H9 (cell line): Measurements from ENCODE around the gene SSH3. TPM values are rescaled to one million over a fixed set of nuclear protein-coding genes. Genes with fewer than 3 reads are reported as not detected.

Experiments used
- DNase-seq: peaks from one replicate; pipeline ENCODE4 v3.0.0-alpha.2; 2017
- H2AFZ ChIP-seq: one replicate; pipeline ENCODE4 v1.6.1; 2013; ENCODE audit warnings: mild to moderate bottlenecking, low read length, control low read depth, moderate library complexity
- H2AK5ac ChIP-seq: 2 replicates; pipeline ENCODE4 v1.6.1; 2013; ENCODE audit warnings: low read length, control low read depth, mixed read lengths; ENCODE audit not compliant: insufficient read length
- H2BK120ac ChIP-seq: one replicate; pipeline ENCODE4 v1.6.1; 2013; ENCODE audit warnings: low read depth, mild to moderate bottlenecking, low read length, control low read depth, inconsistent platforms; ENCODE audit not compliant: poor library complexity, severe bottlenecking
- H2BK12ac ChIP-seq: 2 replicates; pipeline ENCODE4 v1.6.1; 2013; ENCODE audit warnings: low read length, control low read depth, mixed read lengths, low read depth; ENCODE audit not compliant: insufficient read length
- H2BK15ac ChIP-seq: 2 replicates; pipeline ENCODE4 v1.6.1; 2013; ENCODE audit warnings: low read depth, low read length, control low read depth
- H2BK20ac ChIP-seq: one replicate; pipeline ENCODE4 v1.6.1; 2013; ENCODE audit warnings: low read depth, mild to moderate bottlenecking, low read length, control low read depth, inconsistent platforms; ENCODE audit not compliant: poor library complexity, severe bottlenecking
- H2BK5ac ChIP-seq: 2 replicates; pipeline ENCODE4 v1.6.1; 2013; ENCODE audit warnings: low read length, control low read depth, mixed read lengths; ENCODE audit not compliant: insufficient read length
- H3K14ac ChIP-seq: 2 replicates; pipeline ENCODE4 v1.6.1; 2013; ENCODE audit warnings: low read length, control low read depth; ENCODE audit not compliant: insufficient read depth
- H3K18ac ChIP-seq: 2 replicates; pipeline ENCODE4 v1.6.1; 2013; ENCODE audit warnings: low read depth, mild to moderate bottlenecking, mixed read lengths, low read length, control low read depth; ENCODE audit not compliant: insufficient read length
- H3K23ac ChIP-seq: 2 replicates; pipeline ENCODE4 v1.6.1; 2013; ENCODE audit warnings: low read length, control low read depth, mixed read lengths, low read depth; ENCODE audit not compliant: insufficient read length
- H3K23me2 ChIP-seq: 2 replicates; pipeline ENCODE4 v1.6.1; 2013; ENCODE audit warnings: low read depth, mild to moderate bottlenecking, mixed read lengths, low read length, control low read depth; ENCODE audit not compliant: insufficient read length, poor library complexity, severe bottlenecking
- H3K27ac ChIP-seq: 2 replicates; pipeline ENCODE4 v1.5.1; 2013; ENCODE audit warnings: low read length, control low read depth, mixed read lengths, low read depth; ENCODE audit not compliant: insufficient read length
- H3K27me3 ChIP-seq: 2 replicates; pipeline ENCODE4 v1.6.1; 2013; ENCODE audit warnings: low read length, control low read depth, inconsistent platforms; ENCODE audit not compliant: insufficient read depth
- H3K4ac ChIP-seq: 2 replicates; pipeline ENCODE4 v1.6.1; 2013; ENCODE audit warnings: low read depth, mild to moderate bottlenecking, control low read depth, inconsistent platforms, low read length, moderate library complexity
- H3K4me1 ChIP-seq: 2 replicates; pipeline ENCODE4 v1.6.1; 2013; ENCODE audit warnings: low read length, control low read depth, inconsistent platforms; ENCODE audit not compliant: insufficient read depth
- H3K4me2 ChIP-seq: 2 replicates; pipeline ENCODE4 v1.6.1; 2013; ENCODE audit warnings: low read length, control low read depth, mixed read lengths; ENCODE audit not compliant: insufficient read length, insufficient read depth
- H3K56ac ChIP-seq: 2 replicates; pipeline ENCODE4 v1.6.1; 2013; ENCODE audit warnings: low read depth, mild to moderate bottlenecking, mixed read lengths, low read length, control low read depth; ENCODE audit not compliant: insufficient read length
- H3K79me1 ChIP-seq: 2 replicates; pipeline ENCODE4 v1.6.1; 2013; ENCODE audit warnings: low read depth, mild to moderate bottlenecking, moderate library complexity, low read length, control low read depth, inconsistent platforms; ENCODE audit not compliant: insufficient read depth, poor library complexity, severe bottlenecking
- H3K79me2 ChIP-seq: 2 replicates; pipeline ENCODE4 v1.6.1; 2013; ENCODE audit warnings: low read length, control low read depth, inconsistent platforms; ENCODE audit not compliant: insufficient read depth
- H3K9ac ChIP-seq: 2 replicates; pipeline ENCODE4 v1.6.1; 2013; ENCODE audit warnings: low read length, control low read depth, mixed read lengths; ENCODE audit not compliant: insufficient read length; ENCODE audit errors: extremely low read depth
- H3K9me3 ChIP-seq: one replicate; pipeline ENCODE4 v1.6.1; 2013; ENCODE audit warnings: low read depth, low read length, inconsistent platforms; ENCODE audit not compliant: control insufficient read depth
- H3T11ph ChIP-seq: one replicate; pipeline ENCODE4 v1.6.1; 2013; ENCODE audit warnings: mild to moderate bottlenecking, low read length, control low read depth, inconsistent platforms
- H4K20me1 ChIP-seq: one replicate; pipeline ENCODE4 v1.6.1; 2013; ENCODE audit not compliant: control insufficient read depth, insufficient read length, insufficient read depth
- H4K5ac ChIP-seq: 2 replicates; pipeline ENCODE4 v1.6.1; 2013; ENCODE audit warnings: low read depth, mild to moderate bottlenecking, mixed read lengths, low read length, control low read depth; ENCODE audit not compliant: insufficient read length
- H4K8ac ChIP-seq: replicated peaks from 2 replicates; pipeline ENCODE4 v1.6.1; 2013; ENCODE audit warnings: low read length, control low read depth, mixed read lengths, low read depth; ENCODE audit not compliant: insufficient read length
- H4K91ac ChIP-seq: 2 replicates; pipeline ENCODE4 v1.6.1; 2013; ENCODE audit warnings: low read depth, mild to moderate bottlenecking, moderate library complexity, mixed read lengths, low read length, control low read depth; ENCODE audit not compliant: insufficient read length
- H3K27ac Mint-ChIP-seq, 3 experiments: 2 replicates in 2 of 3; 3 replicates in 1 of 3; pipeline ENCODE4 v1.8.0; 2020 to 2021; ENCODE audit warnings: mixed read lengths in 3 of 3, mild to moderate bottlenecking in 1 of 3, moderate library complexity in 1 of 3
- H3K27me3 Mint-ChIP-seq: 2 replicates; pipeline ENCODE4 v1.8.0; 2021; ENCODE audit warnings: low read depth, mild to moderate bottlenecking, moderate library complexity, mixed read lengths
- H3K36me3 Mint-ChIP-seq, 3 experiments: 2 replicates in 2 of 3; 3 replicates in 1 of 3; pipeline ENCODE4 v1.8.0; 2020 to 2021; ENCODE audit warnings: low read depth in 3 of 3, mixed read lengths in 3 of 3; ENCODE audit not compliant: insufficient read depth in 1 of 3
- H3K4me1 Mint-ChIP-seq, 2 experiments: 2 replicates each; pipeline ENCODE4 v1.8.0; 2020; ENCODE audit warnings: mixed read lengths in 2 of 2
- H3K4me3 Mint-ChIP-seq, 2 experiments: 2 replicates in 1 of 2; 3 replicates in 1 of 2; pipeline ENCODE4 v1.8.0; 2020 to 2021; ENCODE audit warnings: mild to moderate bottlenecking in 2 of 2, mixed read lengths in 2 of 2, moderate library complexity in 1 of 2
- H3K9me3 Mint-ChIP-seq, 2 experiments: 2 replicates in 1 of 2; 3 replicates in 1 of 2; pipeline ENCODE4 v1.8.0; 2020; ENCODE audit warnings: mild to moderate bottlenecking in 2 of 2, mixed read lengths in 2 of 2, moderate library complexity in 1 of 2
- WGBS: extraction: QIAGEN DNeasy Blood & Tissue Kit; methylation state at CpG from one replicate; pipeline ENCODE4 v1.1.7; 2013; ENCODE audit warnings: missing lambda C conversion rate, low lambda C conversion rate, mixed read lengths; ENCODE audit not compliant: insufficient read length; ENCODE audit errors: extremely low coverage; 5-methylcytosine and 5-hydroxymethylcytosine counted together
- total RNA-seq: library from RNA; stranded (reverse); gene quantifications from 2 replicates; pipeline ENCODE4 v1.2.1, GENCODE V29; 2021
- TF ChIP-seq, protein P1 (sequence below): fragments of 200-600 bp; sonication (generic); conservative IDR thresholded peaks from 3 replicates; pipeline ENCODE4 v1.8.0; 2021; ENCODE audit warnings: antibody characterized with exemption, mild to moderate bottlenecking

SSH3 gene
- total RNA-seq, 1 experiment from 2014 or later: 42.2 TPM

DNA sequence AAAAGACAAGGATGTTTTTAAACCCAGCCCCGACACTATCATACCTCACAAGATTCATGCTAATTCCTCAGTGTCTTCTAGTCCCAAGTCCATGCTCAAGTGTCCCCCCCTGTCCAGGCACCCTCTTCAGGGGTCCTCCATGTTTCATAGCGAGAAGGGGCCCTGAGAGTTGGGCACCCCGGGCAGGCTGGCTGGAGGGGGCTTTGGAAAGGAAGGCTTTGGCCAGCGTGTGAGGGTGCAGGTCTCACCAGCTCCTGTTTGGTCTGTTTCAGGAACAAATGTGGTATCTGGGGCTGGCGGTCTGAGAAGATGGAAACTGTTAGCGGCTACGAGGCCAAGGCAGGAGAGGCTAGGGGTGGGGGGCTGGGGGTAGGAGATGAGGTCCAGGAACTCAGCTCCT lies 4.5 kb upstream of the SSH3 start:
- Histone ChIP-seq H3K4me1 (no peaks in the 10 kb centered on the region), H3T11ph (no peak overlapping the region), H4K5ac (no peak overlapping the region), H3K27ac (no peak overlapping the region), H3K56ac (no peak overlapping the region), H4K8ac (no peak overlapping the region), H3K23ac (no peak overlapping the region), H2AK5ac (no peak overlapping the region), H3K14ac (no peak overlapping the region), H4K20me1 (no peaks in the 10 kb centered on the region), H3K79me1 (no peaks in the 10 kb centered on the region), H3K9ac (no peak overlapping the region), H2BK12ac (no peak overlapping the region), H2BK120ac (no peak overlapping the region), H4K91ac (no peak overlapping the region), H3K23me2 (peaks cover 8% of the 10 kb centered on the region), H3K18ac (no peak overlapping the region), H3K9me3 (no peaks in the 10 kb centered on the region), H2BK5ac (no peak overlapping the region), H2BK15ac (no peak overlapping the region), H3K4me2 (no peak overlapping the region), H3K27me3 (no peaks in the 10 kb centered on the region), H3K4ac (no peak overlapping the region), H2AFZ (no peak overlapping the region), H2BK20ac (no peak overlapping the region), H3K79me2 (no peaks in the 10 kb centered on the region)
- WGBS: no CpG with 5 or more reads among the region's 7 CpGs
- TF ChIP-seq, protein P1, sequence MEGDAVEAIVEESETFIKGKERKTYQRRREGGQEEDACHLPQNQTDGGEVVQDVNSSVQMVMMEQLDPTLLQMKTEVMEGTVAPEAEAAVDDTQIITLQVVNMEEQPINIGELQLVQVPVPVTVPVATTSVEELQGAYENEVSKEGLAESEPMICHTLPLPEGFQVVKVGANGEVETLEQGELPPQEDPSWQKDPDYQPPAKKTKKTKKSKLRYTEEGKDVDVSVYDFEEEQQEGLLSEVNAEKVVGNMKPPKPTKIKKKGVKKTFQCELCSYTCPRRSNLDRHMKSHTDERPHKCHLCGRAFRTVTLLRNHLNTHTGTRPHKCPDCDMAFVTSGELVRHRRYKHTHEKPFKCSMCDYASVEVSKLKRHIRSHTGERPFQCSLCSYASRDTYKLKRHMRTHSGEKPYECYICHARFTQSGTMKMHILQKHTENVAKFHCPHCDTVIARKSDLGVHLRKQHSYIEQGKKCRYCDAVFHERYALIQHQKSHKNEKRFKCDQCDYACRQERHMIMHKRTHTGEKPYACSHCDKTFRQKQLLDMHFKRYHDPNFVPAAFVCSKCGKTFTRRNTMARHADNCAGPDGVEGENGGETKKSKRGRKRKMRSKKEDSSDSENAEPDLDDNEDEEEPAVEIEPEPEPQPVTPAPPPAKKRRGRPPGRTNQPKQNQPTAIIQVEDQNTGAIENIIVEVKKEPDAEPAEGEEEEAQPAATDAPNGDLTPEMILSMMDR: no peak
- H3K9me3 Mint-ChIP-seq: peaks cover 16 to 21% of the 10 kb centered on the region in 2 experiments; a peak in 4 of 5 replicates
- H3K4me3 Mint-ChIP-seq: no peak overlapping the region
- no peak for DNase-seq
- peaks cover 26 to 53% (median 44%) of the 10 kb centered on the region in 3 experiments for H3K36me3 Mint-ChIP-seq
- no peak overlapping the region for H3K27ac Mint-ChIP-seq
- peaks cover 7 to 9% of the 10 kb centered on the region in 2 experiments; a peak in 3 of 4 replicates for H3K4me1 Mint-ChIP-seq
- H3K27me3 Mint-ChIP-seq: no peaks in the 10 kb centered on the region
